HG02973 (cell line): ENCODE data around the gene RPL7A.
"Not testable (repeated sequence)": the region's sequence is repeated elsewhere in the genome, so short reads cannot be mapped to it uniquely, and the experiment has no call there.

Source experiments
- ATAC-seq: cut with Tn5 transposase; IDR thresholded peaks from one replicate; pipeline ENCODE4 v1.9.1; 2021; ENCODE audit warnings: moderate library complexity; ENCODE audit not compliant: unreplicated experiment

RPL7A gene

GRCh38 chr9:133347985-133348717, at the start of gene RPL7A, which contains the start of gene MED22:
Gene RPL7A (plus strand): TSS chr9:133348218. CDS start chr9:133348244, 26 bp downstream.
Gene MED22 (minus strand): TSS chr9:133348131. CDS start chr9:133346662, 1,469 bp downstream.
- peak; percentile 64 for ATAC-seq

- not testable (repeated sequence) for ATAC-seq
These were observed 48.0 kb upstream of the RPL7A start for GRCh38 chr9:133299996-133300395.

GRCh38 chr9:133301253-133302230, 46.5 kb upstream of the RPL7A start:
- no peak for ATAC-seq

- ATAC-seq: no peak
These were observed 44.5 kb upstream of the RPL7A start for GRCh38 chr9:133303266-133304157.

- ATAC-seq: no peak
These were observed 43.9 kb upstream of the RPL7A start for GRCh38 chr9:133304158-133304470.

- ATAC-seq: no peak
These were observed 43.3 kb upstream of the RPL7A start for GRCh38 chr9:133304477-133305377.

GRCh38 chr9:133305731-133306130, 42.3 kb upstream of the RPL7A start:
- ATAC-seq: no peak

- ATAC-seq: no peak
These were observed 41.5 kb upstream of the RPL7A start for GRCh38 chr9:133306242-133307204.

GRCh38 chr9:133307301-133307700, 40.7 kb upstream of the RPL7A start:
- ATAC-seq: no peak

- ATAC-seq: no peak
These were observed 38.4 kb upstream of the RPL7A start for GRCh38 chr9:133309608-133310007.

- ATAC-seq: no peak
These were observed 32.0 kb upstream of the RPL7A start for GRCh38 chr9:133315997-133316396.

- ATAC-seq: not testable (repeated sequence)
These were observed 30.5 kb upstream of the RPL7A start for GRCh38 chr9:133317551-133317950.

GRCh38 chr9:133320421-133320881, 27.6 kb upstream of the RPL7A start:
- no peak for ATAC-seq

GRCh38 chr9:133321411-133321935, 26.5 kb upstream of the RPL7A start:
- no peak for ATAC-seq

GRCh38 chr9:133322701-133323100, 25.3 kb upstream of the RPL7A start:
- ATAC-seq: no peak

GRCh38 chr9:133323211-133323610, 24.8 kb upstream of the RPL7A start:
- no peak for ATAC-seq

GRCh38 chr9:133323991-133324703, 23.9 kb upstream of the RPL7A start:
- ATAC-seq: no peak

GRCh38 chr9:133327021-133327420, 21.0 kb upstream of the RPL7A start:
- ATAC-seq: not testable (repeated sequence)
